Measurements from ENCODE around the gene FAM222A. TPM values are rescaled to one million over a fixed set of nuclear protein-coding genes. Genes with fewer than 3 reads are reported as not detected.

The FAM222A gene
- total RNA-seq, 1 experiment from 2014 or later = 2.8 TPM

DNA sequence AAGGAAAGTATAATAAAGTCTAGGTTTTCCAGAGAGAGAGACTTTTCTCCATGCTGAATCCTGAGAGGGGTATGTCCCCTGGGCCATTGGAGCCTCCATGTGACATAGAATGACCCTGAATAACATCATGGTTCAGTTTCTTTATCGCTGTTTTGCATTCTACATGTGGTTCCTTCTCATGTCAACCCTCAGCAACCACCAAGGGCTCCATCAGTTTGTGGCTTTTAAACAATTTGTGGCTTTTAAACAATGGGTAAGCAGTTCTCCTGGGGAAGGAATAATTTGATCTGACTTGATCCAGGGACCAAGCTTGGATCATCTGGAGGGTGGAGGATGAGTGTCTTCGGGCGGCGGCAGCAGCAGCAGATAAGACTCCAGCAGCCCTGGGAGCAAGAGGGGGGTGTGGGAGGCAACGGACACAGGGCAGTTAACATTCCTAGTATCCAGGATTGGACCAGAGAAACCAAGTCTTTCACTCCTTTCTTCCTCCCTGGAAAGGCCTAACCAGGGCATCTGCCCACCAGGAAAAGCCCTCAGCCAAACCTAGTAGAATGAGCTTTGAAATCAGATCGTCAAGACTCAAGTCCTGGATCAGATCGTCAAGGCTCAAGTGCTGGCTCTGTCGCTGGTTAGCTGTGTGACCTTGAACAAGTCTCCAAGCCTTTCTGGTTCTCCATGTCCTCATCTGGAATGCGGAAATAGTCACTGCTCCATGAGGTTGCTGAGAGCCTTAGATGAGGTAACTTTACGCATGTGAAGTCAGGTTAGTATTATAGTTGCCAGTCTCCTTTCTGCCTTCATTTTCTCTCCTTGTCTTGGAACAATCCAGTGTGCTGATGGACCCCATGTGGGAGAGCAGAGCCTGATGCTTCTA lies 27.8 kb upstream of the FAM222A start:
- Histone ChIP-seq H2BK120ac (ENCODE audit: low read depth, low read length, poor library complexity, severe bottlenecking) (no peak overlapping the region), H2AK5ac (ENCODE audit: insufficient read length, low read length) (no peak overlapping the region), H4K8ac (replicated peaks; ENCODE audit: insufficient read length, low read depth, low read length) (no peak overlapping the region), H3K18ac (ENCODE audit: insufficient read length, low read depth, low read length) (no peak overlapping the region), H2AFZ (ENCODE audit: low read length) (no peak overlapping the region), H3K27me3 (ENCODE audit: insufficient read depth, low read length) (no peaks in the 10 kb centered on the region), H3K9me3 (ENCODE audit: control insufficient read depth, low read depth, low read length) (no peaks in the 10 kb centered on the region), H2BK5ac (ENCODE audit: insufficient read length, low read length) (no peak overlapping the region), H4K5ac (ENCODE audit: insufficient read length, low read depth, low read length) (no peak overlapping the region), H3K23me2 (ENCODE audit: insufficient read length, low read depth, low read length, poor library complexity, severe bottlenecking) (no peaks in the 10 kb centered on the region), H3T11ph (ENCODE audit: low read length) (no peak overlapping the region), H2BK15ac (ENCODE audit: low read depth, low read length) (no peak overlapping the region), H3K14ac (ENCODE audit: insufficient read depth, low read length) (no peak overlapping the region), H3K56ac (ENCODE audit: insufficient read length, low read depth, low read length) (no peak overlapping the region), H3K79me2 (ENCODE audit: insufficient read depth, low read length) (no peaks in the 10 kb centered on the region), H4K91ac (ENCODE audit: insufficient read length, low read depth, low read length) (no peak overlapping the region), H4K20me1 (ENCODE audit: control insufficient read depth, insufficient read depth, insufficient read length) (no peaks in the 10 kb centered on the region), H3K4ac (ENCODE audit: low read depth, low read length) (no peak overlapping the region), H3K9ac (ENCODE audit: extremely low read depth, insufficient read length, low read length) (no peak overlapping the region), H3K27ac (ENCODE audit: insufficient read length, low read depth, low read length) (no peak overlapping the region), H3K23ac (ENCODE audit: insufficient read length, low read depth, low read length) (no peak overlapping the region), H3K4me2 (ENCODE audit: insufficient read depth, insufficient read length, low read length) (no peak overlapping the region), H2BK12ac (ENCODE audit: insufficient read length, low read depth, low read length) (no peak overlapping the region), H2BK20ac (ENCODE audit: low read depth, low read length, poor library complexity, severe bottlenecking) (no peak overlapping the region), H3K79me1 (ENCODE audit: insufficient read depth, low read depth, low read length, poor library complexity, severe bottlenecking) (no peaks in the 10 kb centered on the region), H3K4me1 (ENCODE audit: insufficient read depth, low read length) (no peaks in the 10 kb centered on the region)
- H3K27me3 Mint-ChIP-seq (ENCODE audit: low read depth) = peaks cover 19% of the 10 kb centered on the region
- no peaks in the 10 kb centered on the region for H3K36me3 Mint-ChIP-seq (ENCODE audit: insufficient read depth in 1 of 3, low read depth in 3 of 3)
- no peak overlapping the region for H3K4me3 Mint-ChIP-seq
- no peak for DNase-seq
- H3K27ac Mint-ChIP-seq = no peak overlapping the region
- no peaks in the 10 kb centered on the region for H3K9me3 Mint-ChIP-seq
- no peaks in the 10 kb centered on the region for H3K4me1 Mint-ChIP-seq
- TF ChIP-seq, protein P1, sequence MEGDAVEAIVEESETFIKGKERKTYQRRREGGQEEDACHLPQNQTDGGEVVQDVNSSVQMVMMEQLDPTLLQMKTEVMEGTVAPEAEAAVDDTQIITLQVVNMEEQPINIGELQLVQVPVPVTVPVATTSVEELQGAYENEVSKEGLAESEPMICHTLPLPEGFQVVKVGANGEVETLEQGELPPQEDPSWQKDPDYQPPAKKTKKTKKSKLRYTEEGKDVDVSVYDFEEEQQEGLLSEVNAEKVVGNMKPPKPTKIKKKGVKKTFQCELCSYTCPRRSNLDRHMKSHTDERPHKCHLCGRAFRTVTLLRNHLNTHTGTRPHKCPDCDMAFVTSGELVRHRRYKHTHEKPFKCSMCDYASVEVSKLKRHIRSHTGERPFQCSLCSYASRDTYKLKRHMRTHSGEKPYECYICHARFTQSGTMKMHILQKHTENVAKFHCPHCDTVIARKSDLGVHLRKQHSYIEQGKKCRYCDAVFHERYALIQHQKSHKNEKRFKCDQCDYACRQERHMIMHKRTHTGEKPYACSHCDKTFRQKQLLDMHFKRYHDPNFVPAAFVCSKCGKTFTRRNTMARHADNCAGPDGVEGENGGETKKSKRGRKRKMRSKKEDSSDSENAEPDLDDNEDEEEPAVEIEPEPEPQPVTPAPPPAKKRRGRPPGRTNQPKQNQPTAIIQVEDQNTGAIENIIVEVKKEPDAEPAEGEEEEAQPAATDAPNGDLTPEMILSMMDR (conservative IDR thresholded peaks at IDR 0.05) = no peak
- WGBS (ENCODE audit: extremely low coverage, insufficient read length, low lambda C conversion rate) = no CpG with 5 or more reads among the region's 10 CpGs

All from H9 (cell line).